GM19455 (cell line): ENCODE measurements around the gene COL20A1.
"Not testable (repeated sequence)": the region's sequence is repeated elsewhere in the genome, so short reads cannot be mapped to it uniquely, and the experiment has no call there.

Source experiments
- ATAC-seq: cut with Tn5 transposase; IDR thresholded peaks from one replicate; pipeline ENCODE4 v1.9.1; 2021; ENCODE audit not compliant: unreplicated experiment

Gene COL20A1

DNA sequence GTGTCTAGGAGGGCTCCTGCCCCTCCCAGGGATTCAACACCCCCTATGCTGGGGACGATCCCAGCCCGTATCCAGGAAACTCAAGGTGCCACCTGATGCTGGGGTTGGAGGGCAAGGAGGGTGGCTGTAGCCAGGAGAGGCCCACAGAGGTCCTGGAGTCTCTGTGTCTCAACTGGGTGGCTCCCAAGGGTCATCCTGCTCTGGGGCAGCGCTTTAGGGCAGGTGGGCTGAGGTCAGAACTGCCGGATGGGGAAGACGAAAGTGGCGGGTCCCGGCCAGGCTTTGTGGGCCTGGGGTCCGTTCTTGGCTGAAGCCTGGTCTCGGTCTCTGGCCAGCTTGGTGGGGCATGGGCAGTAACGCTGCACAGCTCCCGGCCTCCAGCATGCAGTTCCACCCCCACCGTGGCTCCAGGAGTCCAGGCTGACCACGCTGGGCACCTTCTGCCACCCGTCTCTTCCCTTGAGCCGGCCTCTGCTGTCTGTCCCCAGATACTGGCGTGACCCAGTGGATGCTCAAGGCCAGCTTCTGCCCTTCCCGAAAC, 2.8 kb upstream of the COL20A1 start:
- ATAC-seq: no peak

DNA sequence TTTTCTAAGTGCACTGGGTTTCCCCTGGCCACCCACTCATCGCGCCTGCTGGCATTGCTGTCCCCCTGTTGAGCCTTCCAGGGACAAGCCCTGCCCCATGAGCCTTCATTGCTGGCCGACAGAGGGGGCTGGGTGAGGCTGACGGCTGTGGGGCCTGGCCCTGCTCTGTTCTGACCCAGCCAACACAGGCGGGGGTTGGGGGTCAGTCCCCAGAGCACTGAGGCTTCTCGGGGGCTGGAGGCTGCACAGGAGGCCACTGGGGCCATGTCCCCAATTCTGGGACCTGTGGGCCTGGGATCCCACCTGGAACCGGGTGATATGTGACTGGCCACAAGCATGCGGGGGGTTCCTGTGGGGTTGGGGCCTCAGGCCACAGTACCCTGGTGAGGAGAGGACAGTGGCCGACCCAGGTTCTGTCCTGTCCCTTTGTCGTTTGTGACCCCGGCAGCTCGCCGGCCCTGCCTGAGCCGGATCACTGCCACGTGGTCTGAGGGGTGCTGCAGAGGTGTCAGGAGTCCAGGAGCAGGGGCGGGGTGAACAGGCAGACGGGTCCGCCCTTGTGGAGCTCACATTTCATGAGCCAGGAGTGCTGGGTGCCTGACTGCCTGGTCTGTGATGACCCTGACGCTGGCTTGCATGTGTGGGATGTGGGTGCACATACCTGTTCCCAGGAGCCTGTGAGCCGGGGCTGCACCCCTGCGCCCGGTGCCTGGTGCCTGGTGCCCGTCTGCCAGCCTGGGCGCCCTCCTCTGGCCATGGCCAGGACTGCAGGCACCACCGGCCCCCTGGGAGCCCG, 2.1 kb upstream of the COL20A1 start:
- ATAC-seq: no peak

DNA sequence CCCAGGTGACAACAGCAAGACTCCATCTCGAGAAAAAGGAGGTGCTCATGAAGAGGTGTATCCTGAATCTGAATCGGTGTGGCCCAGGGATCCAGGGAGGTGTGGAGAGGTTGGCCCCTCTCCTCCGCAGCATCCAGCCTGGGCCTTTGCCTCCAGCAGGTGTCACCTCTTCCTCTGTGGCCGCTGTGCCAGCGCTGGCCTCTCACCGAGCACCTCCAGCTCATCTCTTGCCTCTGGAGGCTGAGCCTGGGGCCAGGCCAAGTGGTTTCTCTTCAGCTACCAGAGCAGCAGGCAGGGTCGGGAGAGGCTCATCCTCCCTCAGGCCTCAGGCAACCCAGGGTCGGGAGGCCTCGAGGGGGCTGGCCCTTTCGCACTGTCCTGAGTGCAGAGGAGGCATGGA, 1.2 kb upstream of the COL20A1 start:
- ATAC-seq: no peak

DNA sequence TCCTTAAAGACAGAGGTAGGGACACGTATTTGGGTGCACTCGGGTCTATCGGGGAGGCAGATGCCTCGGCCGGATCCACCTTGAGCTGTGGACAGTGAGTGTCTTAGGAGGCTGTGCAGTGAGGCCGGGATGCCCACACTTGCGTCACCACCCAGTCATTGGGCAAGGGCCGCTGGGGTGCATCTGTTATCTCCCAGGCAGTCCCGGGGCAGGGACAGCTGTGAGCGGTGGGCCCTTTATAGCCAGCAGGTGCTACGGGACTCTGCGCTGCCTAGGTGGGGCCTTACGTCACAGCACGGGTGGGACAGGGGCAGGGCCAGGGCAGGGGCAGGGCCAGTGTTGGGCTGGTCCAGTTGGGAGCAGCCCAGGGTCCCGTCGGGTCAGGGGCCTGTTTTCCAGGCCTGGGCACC, 689 bp upstream of the COL20A1 start:
- no peak for ATAC-seq

DNA sequence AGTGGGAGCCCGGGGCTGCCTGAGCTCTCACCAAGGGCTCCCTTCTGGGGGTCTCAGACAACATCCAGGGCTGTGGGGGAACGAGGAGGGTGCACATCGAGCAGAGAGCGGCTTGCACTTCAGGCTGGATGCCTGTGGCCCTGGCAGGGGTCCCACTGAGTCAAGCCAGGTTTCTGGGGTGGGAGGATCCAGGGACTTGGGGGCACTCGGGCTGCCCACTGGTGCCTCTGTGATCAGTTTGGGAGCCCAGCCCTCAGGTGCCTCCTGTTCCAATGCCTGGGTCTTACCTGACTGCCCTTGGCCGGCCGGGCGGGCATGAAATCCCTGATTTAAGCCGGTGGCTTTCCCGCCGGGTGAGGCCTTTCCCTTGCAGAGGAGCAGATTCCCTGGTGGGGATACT, 470 bp downstream of the COL20A1 start:
- ATAC-seq: no peak

DNA sequence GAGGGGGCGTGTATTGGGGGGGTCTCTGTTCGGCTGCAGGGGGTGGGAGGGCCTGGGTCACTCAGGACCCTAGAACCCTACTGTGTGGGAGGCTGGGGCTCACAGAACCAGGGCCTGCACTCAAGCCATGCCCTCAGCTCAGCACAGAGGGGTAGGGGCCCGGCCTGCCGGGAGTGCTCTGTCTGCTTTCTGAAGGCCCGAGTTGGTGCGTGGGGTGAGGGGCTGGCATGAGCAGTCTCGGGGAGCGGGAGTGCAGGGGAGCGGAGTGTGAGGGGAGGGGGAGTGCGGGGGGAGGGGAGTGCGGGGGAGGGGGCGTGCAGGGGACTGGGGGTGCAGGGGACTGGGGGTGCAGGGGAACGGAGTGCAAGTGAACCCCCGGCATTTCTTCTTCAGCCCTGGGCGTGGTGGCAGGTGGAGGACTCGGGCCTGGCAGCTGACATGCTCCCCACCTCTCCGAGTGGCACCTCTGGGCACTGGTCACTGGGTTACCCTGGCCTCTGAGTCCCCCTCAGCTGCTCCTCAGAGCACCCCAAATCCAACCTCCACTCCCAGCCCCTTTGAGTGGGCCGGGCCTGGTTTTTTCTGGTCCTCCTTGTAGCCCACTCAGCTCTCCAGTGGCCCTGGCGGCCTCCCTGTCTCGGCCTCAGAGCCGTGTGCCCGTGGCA, 1.0 kb downstream of the COL20A1 start:
- ATAC-seq: no peak

DNA sequence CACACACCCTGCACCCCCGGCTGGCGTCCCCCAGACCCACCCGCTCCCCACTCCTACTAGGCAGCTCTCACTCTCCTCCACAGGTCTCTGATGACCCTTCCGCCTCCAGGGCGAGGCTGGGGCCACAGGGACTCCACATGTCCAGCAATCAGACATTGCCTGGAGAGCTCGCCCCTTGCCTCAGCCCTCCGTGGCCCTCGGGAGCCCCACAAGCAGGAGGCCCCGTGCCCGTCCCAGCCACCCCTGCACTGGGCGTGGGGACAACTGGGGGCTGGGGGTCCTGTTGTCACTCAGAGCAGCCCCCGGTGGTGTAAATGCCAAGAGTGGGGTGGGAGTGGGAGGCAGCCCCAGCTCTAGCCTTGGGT, 1.5 kb downstream of the COL20A1 start:
- ATAC-seq: no peak

DNA sequence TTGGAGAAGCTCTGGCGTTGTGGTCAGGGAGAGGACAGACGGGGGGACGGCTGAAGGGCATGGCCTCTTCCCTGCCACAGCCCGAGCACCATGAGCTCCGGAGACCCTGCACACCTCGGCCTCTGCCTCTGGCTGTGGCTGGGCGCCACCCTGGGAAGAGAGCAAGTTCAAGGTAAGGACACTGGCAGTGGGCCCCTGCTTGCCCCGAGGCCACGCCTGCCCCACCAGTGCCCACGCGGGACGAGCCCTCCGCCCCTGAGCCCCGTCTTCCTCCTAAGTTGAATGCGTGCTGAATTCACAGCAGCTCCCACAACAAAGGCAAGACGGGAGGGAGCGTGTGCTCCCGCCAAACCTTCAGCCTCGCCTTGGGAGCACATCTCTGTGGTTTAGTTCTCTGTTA, 2.0 kb downstream of the COL20A1 start:
- no peak for ATAC-seq

DNA sequence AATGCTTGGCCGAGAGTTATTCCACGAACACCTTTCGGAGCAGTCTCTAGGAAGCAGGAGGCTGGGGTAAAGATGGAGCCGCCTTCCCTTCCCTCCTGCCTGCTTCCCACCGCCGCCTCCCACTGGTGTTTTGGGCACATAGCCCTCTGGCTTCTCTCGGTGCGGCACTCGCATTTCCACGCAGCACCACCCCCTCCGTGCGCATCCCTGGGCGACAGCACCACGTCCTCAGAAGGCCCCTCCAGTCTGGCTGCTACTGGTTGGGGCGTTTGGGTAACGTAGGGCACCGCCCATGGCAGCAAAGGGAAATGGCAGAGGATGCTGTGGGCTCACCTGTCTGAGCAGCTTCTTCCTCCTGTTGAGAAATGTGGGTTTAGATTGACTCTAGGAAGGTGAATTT, 2.4 kb downstream of the COL20A1 start:
- ATAC-seq: no peak

DNA sequence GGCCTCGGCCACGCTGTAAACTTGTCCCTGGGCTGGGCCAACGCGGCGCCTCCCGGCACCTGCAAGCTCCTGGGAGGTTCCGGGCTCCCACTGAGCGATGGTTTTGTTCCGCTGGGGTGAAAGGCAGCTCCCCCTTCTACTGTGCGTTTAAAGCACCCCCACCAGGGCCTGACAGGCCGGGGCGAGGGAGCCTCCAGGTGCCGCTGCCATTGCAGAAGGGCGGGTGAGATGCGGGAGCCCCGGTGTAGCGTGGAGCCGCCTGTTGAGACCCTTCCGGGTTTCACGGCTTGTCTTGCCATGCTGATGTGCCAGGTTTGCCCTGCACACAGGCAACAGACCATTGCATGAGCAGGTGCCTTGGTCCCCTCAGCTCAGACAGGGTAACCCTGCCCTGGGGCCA, 2.9 kb downstream of the COL20A1 start:
- ATAC-seq: no peak

DNA sequence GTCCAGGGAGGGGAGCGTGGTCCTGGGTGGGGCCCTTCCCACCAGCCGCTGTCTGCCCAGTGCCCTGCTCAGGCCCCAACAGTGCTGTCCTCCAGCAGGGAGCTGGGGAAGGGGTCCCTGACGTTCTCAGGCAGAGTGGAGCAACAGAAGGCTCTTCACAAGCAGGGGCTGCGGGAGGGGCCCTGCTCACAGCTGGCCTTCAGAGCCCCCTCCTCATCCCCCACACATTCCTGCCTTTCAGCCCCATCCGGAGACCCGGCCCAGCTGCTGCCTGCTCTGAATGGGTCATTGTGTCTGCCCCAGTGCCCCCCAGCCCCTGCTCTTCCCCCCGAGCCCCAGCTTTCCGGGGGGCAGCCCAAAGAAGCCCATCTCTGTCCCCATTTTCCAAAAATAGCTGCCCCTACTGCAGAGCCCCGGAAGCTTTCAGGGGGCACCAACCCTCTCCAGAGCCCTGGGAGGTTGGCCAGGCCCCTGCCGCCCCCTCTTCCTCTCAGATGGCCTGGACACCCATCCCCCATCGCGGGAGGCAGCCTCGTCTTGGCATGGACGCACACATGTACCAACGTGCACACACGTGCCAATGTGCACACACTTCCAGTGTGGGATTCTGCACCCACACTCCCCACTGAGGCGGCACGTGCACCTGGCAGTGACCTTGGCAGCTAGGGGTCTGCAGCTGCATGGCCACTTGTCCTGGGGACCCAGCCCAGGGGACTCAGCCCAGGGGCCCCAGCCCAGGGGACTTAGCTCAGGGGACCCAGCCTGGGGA, 3.7 kb downstream of the COL20A1 start:
- ATAC-seq: no peak

DNA sequence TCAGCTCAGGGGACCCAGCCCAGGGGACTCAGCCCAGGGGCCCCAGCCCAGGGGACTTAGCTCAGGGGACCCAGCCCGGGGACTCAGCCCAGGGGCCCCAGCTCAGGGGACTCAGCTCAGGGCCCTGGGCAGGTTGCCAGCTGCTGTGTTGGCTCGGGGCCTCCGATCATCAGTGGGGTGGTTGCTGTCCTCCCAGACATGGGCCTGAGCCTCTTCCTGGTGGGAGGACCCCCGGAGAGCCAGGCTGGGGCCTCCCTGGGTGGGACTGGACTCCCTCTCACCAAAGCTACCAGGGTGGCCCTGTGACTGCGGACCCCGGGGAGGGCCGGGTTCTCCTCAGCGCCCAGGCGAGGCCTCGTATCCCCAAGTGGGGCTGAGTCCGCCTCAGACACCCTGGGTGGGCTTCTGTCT, 4.4 kb downstream of the COL20A1 start:
- no peak for ATAC-seq

DNA sequence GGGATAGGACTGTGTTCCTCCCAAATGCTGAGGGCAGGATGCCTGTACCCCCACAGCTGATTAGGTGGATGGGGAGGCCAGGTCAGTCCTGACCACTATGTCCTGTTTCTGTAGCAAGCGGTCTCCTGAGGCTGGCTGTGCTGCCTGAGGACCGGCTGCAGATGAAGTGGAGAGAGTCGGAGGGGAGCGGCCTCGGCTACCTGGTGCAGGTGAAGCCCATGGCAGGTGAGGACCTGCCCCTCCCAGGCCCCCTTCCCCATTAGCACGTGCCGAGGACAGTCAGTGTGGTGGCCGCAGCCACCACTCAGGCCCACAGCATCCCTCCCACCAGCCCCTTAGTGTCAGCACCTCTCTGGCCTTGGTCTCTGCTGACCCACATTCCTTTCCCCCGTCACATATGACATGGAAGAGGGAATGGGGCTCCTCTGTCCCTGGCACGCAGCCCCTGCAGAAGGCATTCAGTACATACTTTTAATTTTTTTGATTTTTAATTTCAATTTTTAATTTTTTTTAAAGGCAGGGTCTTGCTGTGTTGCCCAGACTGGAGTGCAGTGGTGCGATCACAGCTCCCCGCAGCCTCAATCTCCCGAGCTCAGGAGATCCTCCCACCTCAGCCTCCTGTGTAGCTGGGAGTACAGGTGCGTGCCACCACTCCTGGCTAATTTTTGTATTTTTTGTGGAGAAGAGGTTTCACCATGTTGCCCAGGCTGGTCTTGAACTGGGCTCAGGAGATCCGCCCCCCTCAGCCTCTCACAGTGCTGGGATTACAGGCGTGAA, 5.0 kb downstream of the COL20A1 start:
- no peak for ATAC-seq

DNA sequence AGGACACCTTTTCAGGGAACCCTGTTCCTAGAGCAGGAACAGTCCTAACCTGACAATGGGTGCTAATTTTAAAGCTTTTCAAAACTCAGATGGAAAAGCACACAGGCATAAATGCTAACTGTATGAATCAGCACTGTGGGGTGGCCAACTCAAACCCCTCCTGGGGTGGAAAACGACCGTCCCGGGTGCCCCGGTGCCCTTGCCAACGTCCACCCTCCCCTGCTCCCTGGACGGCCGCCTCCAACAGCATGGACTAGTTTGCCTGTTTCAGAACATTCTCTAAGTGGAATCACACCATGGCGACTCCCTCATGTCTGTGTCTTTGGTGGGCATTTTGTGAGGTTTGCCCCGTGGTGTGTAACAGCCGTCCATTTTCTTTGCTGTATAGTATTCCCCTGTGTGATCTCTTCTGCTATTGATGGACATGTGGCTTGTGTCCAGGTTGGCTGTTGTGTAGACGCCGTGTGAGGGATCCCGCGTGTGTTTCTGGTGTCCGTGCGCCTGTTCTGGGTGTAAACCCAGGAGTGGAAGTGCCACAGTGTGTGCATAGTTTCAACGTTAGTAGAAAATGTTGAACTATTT, 5.8 kb downstream of the COL20A1 start:
- no peak for ATAC-seq

DNA sequence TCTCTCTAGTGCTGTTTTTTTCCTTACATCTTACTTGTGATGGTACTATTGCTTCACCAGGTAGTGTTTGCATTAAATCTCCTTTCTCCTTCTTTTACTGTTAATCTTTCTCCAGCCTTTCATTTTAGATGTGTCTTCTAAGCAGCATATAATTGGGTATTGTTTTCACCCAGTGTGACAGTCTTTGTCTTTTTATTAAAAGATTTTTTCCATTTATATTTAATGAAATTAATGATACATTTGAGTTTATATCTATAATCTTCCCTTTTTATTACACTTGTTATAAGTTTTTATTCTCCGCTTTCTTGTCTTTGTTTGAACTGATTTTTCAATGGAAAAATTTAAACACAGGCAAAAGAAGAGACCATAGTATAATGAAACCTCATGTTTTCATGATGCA, 8.7 kb downstream of the COL20A1 start:
- ATAC-seq: no peak

DNA sequence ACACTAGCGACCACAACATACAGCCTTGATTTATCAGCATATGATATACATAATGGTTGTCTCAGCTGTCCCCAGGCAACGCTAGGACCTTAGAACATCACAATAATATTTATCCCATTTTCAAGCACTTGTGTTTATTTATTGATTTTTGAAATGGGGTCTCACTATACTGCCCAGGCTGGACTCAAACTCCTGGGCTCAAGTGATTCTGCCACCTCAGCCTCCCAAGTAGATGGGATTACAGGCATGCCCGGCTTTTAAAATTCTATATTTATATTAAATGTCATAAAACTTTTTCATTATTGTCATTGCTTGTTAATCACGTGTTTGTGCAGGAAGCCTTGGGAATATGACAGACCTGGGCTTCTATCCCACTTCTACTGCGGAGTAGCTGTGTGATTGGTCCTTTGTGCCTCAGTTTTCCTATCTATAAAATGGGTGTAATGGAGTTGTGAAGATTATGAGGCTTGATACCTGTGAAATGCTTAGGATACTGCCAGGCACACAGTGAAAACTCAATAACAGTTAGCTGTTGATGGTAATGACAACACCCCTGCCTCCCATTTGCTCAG, 10.2 kb downstream of the COL20A1 start:
- ATAC-seq: no peak

DNA sequence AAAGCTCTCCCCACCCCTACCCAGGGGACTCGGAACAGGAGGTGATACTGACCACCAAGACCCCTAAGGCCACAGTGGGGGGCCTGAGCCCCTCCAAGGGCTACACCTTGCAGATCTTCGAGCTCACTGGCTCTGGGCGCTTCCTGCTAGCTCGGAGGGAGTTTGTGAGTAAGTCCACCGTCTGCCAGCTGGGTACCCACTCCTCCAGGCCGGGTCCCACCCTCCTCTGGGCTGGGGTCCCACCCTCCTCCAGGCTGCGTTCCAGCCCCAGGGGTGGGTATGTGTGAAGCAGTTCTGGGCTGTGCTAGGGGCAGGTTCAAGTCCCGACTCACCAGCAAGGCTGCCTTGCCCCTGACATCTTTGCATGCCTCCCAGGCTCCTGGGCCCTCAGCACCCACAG, 12.4 kb downstream of the COL20A1 start:
- ATAC-seq: no peak

DNA sequence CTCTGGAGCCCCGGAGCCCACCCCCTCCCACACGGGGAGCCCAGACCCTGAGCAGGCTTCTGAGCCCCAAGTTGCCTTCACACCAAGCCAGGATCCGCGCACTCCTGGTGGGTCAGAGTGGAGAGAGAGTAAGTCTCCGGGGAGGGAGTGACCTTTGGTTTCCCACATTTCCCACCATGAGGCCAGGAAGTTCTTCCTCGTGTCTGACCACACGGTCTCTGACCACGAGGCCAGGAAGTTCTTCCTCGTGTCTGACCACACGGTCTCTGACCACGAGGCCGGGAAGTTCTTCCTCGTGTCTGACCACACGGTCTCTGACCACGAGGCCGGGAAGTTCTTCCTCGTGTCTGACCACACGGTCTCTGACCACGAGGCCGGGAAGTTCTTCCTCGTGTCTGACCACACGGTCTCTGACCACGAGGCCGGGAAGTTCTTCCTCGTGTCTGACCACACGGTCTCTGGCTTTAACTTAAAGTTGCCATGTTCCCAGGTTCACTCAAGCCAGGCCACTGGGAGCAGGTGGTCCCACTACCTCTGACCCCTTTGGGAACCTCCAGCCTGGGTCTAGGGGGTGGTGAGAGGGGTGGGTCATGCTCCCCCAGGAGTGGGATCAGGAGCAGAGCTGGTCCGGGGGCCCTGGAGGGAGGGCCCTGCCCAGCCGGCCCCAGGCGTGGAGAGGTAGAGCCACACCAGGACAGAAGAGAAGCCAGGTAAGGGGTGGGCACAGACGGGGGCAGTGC, 13.1 kb downstream of the COL20A1 start:
- ATAC-seq: not testable (repeated sequence)

DNA sequence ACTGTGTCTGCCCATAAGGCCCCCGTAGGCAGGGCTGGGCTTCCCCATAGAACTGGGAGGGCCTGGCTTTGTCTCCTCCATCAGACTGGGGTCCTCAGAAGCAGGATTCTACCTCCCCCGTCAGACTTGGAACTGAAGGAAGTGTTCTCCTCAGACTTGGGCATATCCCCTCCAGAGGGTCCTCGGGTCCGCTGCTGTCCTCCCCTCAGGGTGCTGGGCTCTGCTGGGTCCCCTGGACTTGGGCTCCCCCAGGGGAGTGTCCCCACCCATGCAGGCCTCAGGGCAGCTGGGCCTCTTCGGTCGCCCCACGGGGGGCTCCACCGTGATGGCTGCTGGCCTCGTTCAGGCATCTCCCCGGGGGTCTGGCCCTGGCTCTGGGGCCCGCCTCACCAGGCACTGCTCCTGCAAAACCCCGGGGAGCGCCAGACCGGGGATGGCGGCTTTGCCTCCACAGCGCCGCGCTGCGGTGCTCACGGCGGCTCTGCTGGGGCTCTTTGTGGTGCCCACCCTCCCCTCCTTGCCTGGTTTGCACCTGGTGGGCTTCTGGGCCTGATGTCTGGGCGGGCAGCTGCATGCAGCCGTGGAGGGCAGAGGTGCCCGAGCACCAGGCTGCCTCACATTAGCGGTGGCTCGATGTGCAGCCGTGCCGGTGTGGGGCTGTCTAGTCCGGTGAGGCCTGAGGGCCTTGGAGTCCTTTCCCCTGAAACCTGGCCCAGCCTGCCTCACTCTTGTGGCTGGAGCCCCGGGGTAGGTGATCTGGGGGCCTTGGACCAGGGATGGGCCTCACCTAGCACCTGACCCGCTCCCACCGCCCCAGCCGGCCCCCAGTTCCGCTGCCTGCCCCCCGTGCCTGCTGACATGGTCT, 13.9 kb downstream of the COL20A1 start:
- ATAC-seq: no peak
